ENCODE measurements around the gene GJB5. TPM values are rescaled to one million over a fixed set of nuclear protein-coding genes. Genes with fewer than 3 reads are reported as not detected.

The GJB5 gene
- total RNA-seq, 1 experiment from 2014 or later: not detected

GRCh38 chr1:34781844-34782391 lies 27.1 kb downstream of the GJB5 start:
- DNase-seq (ENCODE audit: low read depth, low spot score) (no peak), ATAC-seq (0 out of 2 replicates have a peak, but pooled peaks have one; percentile 5)
- in situ Hi-C loops (cut with HindIII; ENCODE audit: low pct_unique_long_range_greater_than_20kb, low sequenced_read_pairs) (no loop called here), intact Hi-C loops (cut with micrococcal nuclease; ENCODE audit: unreplicated experiment) (no loop called here)
- H3K27me3 ChIP-seq (ENCODE audit: control insufficient read depth, insufficient read depth, low read length): peaks cover 3% of the 10 kb centered on the region
- no peak overlapping the region for H3K27ac ChIP-seq (ENCODE audit: low read length)
- BruUV-seq (replicated peaks): no TSS peak
- H3K36me3 ChIP-seq (ENCODE audit: control insufficient read depth, insufficient read depth, low read length): peaks cover 5% of the 10 kb centered on the region; the same call in 1 of the 2 replicates
- H3K4me1 ChIP-seq (ENCODE audit: control insufficient read depth, insufficient read depth, low read length): peaks cover 5% of the 10 kb centered on the region; the same call in 1 of the 2 replicates
- TF ChIP-seq REST (IDR thresholded peaks at IDR 0.05; ENCODE audit: insufficient read depth in 1 of 2, low read depth in 2 of 2, low read length in 1 of 2): no peak
- TF ChIP-seq POLR2AphosphoS5 (IDR thresholded peaks at IDR 0.05; ENCODE audit: low read depth, low read length): no peak
- no peak for TF ChIP-seq TCF7L2 (IDR thresholded peaks at IDR 0.05; ENCODE audit: low read depth, low read length)
- TF ChIP-seq CTCF (IDR thresholded peaks at IDR 0.05): no peak
- TF ChIP-seq SIN3A (IDR thresholded peaks at IDR 0.05; ENCODE audit: borderline replicate concordance, insufficient read depth, low read depth, low read length): no peak
- no peaks in the 10 kb centered on the region for H3K9me3 ChIP-seq (ENCODE audit: control insufficient read depth, insufficient read depth, low read depth, low read length)
- CTCF ChIA-PET: no interaction called here
- H3K4me3 ChIP-seq (ENCODE audit: low read depth in 2 of 2, low read length in 2 of 2): peak overlapping the region; percentile 28 to 46
- POLR2A ChIA-PET: no interaction called here

- no TSS peak for BruUV-seq (replicated peaks)
- peaks cover 5% of the 10 kb centered on the region; the same call in 1 of the 2 replicates for H3K36me3 ChIP-seq (ENCODE audit: control insufficient read depth, insufficient read depth, low read length)
- TF ChIP-seq POLR2AphosphoS5 (IDR thresholded peaks at IDR 0.05; ENCODE audit: low read depth, low read length) (no peak), TCF7L2 (IDR thresholded peaks at IDR 0.05; ENCODE audit: low read depth, low read length) (no peak), CTCF (IDR thresholded peaks at IDR 0.05) (no peak), SIN3A (IDR thresholded peaks at IDR 0.05; ENCODE audit: borderline replicate concordance, insufficient read depth, low read depth, low read length) (no peak), REST (IDR thresholded peaks at IDR 0.05; ENCODE audit: insufficient read depth in 1 of 2, low read depth in 2 of 2, low read length in 1 of 2) (no peak)
- ChIA-PET CTCF (no interaction called here), POLR2A (no interaction called here)
- in situ Hi-C loops (cut with HindIII; ENCODE audit: low pct_unique_long_range_greater_than_20kb, low sequenced_read_pairs): no loop called here
- DNase-seq (ENCODE audit: low read depth, low spot score) (no peak), ATAC-seq (no peak)
- no peaks in the 10 kb centered on the region for H3K9me3 ChIP-seq (ENCODE audit: control insufficient read depth, insufficient read depth, low read depth, low read length)
- H3K27me3 ChIP-seq (ENCODE audit: control insufficient read depth, insufficient read depth, low read length): peaks cover 3% of the 10 kb centered on the region
- H3K4me3 ChIP-seq (ENCODE audit: low read depth in 2 of 2, low read length in 2 of 2): no peak overlapping the region
- intact Hi-C loops (cut with micrococcal nuclease; ENCODE audit: unreplicated experiment): no loop called here
- H3K27ac ChIP-seq (ENCODE audit: low read length): no peak overlapping the region
- peaks cover 5% of the 10 kb centered on the region; the same call in 1 of the 2 replicates for H3K4me1 ChIP-seq (ENCODE audit: control insufficient read depth, insufficient read depth, low read length)
Observed at GRCh38 chr1:34784751-34785221, 29.9 kb downstream of the GJB5 start.
